GM19397 (cell line): ENCODE data around the gene NACC2.

Experiments used
- ATAC-seq: cut with Tn5 transposase; IDR thresholded peaks from one replicate; pipeline ENCODE4 v1.9.1; 2021; ENCODE audit warnings: mild to moderate bottlenecking, moderate library complexity; ENCODE audit not compliant: unreplicated experiment

NACC2 gene

DNA sequence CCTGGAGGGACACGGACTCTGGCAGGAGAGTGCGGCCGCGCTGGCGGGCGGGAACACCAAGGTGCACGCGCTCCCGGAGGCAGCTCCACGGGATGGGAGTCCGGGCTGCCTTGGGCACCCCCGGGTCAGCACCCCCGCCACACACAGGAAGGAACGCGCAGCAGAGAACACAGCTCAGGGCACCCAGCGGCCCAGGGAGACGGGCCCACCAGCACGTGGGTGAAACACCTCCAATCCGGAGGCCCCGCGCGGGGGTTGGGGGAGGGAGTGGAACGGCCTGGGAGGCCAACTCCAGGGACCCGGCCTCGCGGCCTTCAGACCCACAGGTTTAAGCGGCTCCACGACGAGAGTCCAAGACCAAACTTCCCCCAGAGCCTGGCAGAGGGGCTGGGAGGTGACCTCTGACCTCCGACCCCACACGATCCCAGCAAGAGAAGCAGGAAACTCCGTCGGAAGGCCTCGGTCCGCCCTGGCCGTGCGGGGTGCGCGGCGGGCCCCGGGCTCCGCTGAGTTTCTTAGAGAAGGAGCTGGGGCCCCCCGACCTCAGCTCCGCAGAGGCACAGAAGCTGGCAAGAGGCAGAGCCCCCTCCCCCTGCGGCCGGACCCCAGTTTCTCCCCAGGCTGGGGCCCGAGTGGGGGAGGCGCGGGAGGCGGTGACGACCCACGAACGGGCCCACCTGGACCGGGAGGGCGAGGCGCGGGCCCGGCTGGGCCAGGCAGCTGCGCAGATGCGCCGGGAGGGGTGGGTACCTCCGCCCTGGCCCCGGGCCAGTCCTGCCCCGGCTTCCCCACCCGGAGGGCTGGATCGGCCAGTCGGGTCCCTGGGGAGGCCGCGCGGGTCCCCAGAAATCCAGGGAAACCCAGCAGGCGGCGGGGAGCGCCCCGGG lies 851 bp downstream of the NACC2 start:
- ATAC-seq: no peak

- ATAC-seq: no peak
Observed at GRCh38 chr9:136093346-136093986, 1.6 kb downstream of the NACC2 start.

- ATAC-seq: no peak
Observed at GRCh38 chr9:136092741-136093140, 2.3 kb downstream of the NACC2 start.

DNA sequence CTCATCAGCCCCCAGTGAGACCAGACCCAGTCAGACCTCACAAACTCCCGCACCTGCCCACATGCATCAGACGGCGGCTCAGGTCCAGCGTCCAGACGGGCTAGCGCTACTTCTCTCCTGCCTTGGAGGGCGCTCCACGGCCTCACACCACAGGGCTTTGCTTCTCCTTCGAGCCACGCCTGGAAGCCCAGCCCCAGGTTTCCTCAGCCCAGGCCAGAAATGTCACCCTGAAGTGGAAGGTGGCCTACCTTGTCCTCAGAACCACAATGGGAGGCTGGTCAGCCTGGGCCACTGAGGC lies 2.8 kb downstream of the NACC2 start:
- ATAC-seq: no peak

DNA sequence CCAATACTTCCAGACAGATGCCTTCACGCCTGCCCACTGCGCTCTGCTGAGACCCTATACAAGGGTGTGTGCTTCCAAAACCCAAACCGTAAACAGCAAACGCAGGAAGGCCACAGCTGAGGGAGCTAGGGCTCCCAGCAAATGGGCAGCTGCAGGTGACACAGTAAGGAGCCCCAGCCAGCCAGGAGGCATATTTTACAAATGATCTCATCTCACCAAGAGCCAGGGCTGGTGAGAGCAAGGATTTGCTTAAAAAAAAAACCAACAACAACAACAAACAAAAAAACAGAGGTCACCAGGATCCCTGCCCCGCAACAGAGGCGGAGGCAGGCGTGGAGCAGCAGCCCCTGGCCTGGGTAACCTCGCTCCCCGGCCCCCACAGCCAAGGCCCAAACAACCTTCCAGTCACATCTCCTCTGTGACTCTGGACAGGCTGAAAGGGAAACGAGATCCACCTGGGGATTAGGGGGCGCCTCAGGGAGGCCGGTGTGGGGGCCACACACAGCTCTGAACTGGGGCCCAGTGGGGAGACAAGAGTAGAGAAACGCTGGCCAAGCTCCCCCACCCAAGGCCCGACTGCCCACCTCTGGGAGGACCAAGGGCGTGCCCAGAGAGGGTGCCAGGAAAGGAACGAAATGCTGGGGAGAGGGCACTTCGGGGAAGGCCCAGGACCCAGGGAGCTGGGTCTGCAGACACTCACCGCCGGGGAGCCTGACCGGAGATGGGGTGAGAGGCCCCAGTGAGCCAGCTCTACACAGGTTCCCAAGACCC lies 3.3 kb downstream of the NACC2 start:
- no peak for ATAC-seq

DNA sequence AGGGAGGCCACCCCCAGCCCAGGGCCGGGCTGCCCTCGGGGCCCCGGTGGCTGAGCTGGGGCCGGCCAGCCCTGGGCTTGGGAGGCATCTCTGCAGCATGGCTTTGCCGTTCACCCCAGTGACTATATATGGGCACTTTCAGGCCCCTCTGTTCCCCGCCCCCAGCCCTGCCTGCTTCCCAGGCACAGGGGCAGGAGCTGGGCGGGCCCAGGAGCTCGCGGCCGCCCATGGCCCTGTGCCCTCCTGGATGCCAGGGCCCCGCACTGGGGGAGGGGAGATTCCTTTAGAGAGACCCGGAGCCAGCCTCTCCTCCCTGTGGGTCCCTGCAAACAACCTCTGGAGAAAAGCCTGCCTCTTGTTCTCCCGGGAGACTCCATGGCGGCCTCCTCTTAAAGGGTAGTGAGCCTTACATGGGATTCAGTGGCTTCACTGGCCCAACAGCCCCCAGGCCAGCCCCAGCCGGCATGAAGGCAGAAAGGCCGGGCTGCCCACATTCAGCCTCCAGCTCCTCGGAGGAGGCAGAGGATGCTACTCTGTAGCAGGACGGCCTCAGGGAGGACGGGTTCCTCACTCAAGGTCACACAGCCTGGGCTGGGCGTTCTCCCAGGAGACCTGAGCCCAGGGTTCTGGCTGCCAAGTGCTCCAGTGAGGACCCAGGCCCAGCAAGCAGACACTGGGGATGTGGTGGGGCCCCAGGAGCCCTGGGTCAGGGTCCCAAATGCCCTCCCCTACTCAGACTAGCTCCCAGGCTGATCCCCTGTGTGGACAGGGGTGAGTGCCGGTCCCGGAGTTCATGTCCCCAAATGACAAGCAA lies 4.1 kb downstream of the NACC2 start:
- no peak for ATAC-seq

DNA sequence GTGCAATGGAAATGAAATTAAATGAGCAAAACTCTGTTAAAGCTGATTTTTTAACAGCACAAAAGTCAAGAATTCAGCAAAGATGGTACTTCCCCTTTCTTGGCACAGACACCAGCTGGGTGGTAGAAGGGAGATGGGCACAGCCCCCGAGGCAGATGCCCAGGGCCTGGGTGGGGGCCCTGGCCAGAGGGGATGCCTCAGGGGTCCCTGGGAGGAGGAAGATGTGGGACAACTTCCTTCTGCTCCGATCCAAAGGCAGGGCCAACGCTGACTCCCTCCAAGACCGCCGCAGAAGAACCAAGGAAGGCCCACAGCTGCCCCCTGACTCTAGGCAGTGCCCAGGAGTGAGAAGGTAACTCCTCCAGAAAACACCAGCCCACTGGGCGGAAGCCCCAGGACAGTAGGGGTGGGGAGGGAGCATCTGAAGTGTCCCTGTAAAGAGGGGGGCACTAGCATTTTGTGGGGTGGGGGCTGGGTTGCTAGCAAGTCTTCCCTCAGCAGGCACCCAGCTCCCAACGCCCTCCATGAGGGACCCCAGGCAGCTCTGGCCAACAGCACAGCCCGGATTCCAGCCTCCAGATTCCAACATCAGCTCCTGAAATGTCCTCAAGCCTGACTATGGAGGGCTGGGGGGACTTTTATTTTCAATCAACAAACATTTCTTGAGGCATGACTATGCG lies 4.9 kb downstream of the NACC2 start:
- ATAC-seq: no peak

DNA sequence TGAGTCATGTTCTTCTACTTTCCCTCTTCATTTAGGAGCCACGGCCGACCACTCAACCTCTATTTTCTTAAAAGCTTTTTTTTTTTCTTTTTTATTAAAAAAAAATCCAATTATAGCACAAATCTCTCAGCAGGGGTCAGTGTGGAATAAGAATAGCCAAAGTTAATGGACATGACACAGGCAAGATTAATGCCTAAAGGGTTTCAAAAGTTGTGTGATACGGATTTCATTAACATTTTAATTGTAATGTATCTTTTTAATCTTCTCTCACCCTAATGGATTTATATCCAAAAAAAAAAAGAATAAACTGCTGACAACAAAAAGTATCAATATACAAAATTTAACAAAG lies 5.4 kb downstream of the NACC2 start:
- no peak for ATAC-seq

- no peak for ATAC-seq
Observed at GRCh38 chr9:136088939-136089696, 6.0 kb downstream of the NACC2 start.

GRCh38 chr9:136088481-136088938 lies 6.6 kb downstream of the NACC2 start:
- no peak for ATAC-seq

- no peak for ATAC-seq
Observed at GRCh38 chr9:136087741-136088480, 7.2 kb downstream of the NACC2 start.

- no peak for ATAC-seq
Observed at GRCh38 chr9:136086951-136087740, 7.9 kb downstream of the NACC2 start.

GRCh38 chr9:136086213-136086881 lies 8.7 kb downstream of the NACC2 start:
- ATAC-seq: no peak

DNA sequence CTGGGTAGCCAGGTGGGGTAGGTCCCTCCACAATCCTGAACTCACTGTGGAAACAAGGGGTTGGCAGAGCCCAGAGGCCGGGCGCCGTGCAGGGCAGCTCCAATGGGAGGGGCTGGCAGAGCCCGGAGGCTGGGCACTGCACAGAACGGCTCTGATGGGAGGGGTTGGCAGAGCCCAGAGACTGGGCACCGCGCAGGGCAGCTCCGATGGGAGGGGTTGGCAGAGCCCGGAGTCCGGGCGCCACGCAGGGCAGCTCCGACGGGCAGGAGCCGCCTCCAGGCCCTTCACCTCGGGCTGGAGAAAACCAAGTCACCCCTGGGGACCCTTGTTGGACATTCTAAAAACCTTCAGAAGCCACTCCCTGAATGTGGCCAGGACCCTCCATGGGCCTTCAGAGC lies 9.3 kb downstream of the NACC2 start:
- ATAC-seq: no peak

DNA sequence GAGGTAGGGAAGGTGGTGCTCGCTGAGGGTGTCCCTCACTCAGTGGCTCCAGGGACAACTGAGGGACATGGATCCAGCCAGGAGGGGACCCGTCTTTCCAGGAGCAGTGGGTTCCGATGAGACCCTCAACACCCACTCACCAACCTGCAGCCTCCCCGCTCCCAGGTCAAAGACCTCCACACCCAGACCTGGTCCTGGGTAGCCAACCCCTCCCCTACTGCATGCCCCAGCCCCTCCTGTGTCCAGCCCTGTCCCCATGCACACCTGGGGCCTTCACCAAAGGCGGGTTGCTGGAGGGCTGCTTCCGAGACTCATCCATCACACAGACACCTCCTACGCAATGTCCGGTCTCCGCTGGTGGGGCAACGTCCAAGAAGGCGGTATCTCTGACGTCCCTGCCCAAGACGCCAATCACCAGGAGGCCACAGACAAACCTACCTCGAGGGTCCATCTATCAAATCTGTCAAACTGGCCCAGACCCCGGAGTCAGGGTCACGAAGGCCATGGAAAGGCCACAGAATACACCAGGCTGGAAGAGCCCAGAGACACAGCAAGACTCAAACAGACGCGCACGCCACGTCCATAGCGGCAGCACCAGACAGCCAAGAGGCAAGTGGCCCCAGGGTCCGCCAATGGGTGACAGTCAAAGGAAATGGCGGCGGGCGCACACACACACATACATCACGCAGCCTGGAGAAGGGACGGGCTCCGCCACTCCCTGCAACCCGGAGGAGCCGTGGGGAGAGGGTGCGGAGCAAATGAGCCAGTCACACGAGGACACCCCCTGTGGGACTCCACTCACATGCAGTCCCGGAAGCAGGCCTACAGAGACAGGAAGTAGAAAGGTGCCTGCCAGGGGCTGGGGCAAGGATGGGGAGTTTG lies 10.8 kb downstream of the NACC2 start:
- ATAC-seq: no peak

GRCh38 chr9:136083558-136084062 lies 11.5 kb downstream of the NACC2 start:
- no peak for ATAC-seq
